ENCODE data around the gene C12orf57.

GRCh38 chr12:6979021-6979420 is 35.2 kb downstream of the C12orf57 start:
- TF ChIP-seq FOXJ3 (CRISPR knock-in tag; IDR thresholded peaks at IDR 0.05) (no peak), ZNF24 (IDR thresholded peaks at IDR 0.05) (no peak)
